Activated naive CD8-positive, alpha-beta T cell treated with anti-CD3 and anti-CD28 coated beads, Interleukin-2, amount 50 U/mL, for 16 hours (primary cell): ENCODE data around the gene ADCY9.
"Not testable (repeated sequence)": the region's sequence is repeated elsewhere in the genome, so short reads cannot be mapped to it uniquely, and the experiment has no call there.

Experiments
- DNase-seq: peaks from one replicate; pipeline ENCODE4 v3.0.0-alpha.2; 2020; ENCODE audit warnings: low read depth, low spot score

ADCY9 gene

DNA sequence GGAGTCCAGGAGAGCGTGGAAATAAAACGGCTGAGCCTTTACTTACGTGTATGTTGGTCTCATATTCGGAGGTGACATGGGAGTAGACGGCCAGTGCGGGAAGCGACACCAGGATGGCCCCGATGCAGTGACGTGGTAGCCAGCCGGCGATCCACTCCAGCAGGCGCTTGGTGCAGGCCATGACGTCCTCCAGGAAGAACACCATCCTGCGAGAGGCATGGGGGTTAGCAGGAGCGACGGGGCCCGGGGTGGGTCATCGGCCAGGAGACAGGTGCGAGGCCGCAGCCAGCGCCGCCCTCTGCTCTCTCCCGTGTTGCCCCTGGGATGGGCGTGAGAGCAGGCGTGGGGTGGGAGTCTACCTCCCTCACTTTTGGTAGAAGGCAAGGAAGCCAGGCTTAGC, 137.2 kb downstream of the ADCY9 start:
- DNase-seq, result no peak

DNA sequence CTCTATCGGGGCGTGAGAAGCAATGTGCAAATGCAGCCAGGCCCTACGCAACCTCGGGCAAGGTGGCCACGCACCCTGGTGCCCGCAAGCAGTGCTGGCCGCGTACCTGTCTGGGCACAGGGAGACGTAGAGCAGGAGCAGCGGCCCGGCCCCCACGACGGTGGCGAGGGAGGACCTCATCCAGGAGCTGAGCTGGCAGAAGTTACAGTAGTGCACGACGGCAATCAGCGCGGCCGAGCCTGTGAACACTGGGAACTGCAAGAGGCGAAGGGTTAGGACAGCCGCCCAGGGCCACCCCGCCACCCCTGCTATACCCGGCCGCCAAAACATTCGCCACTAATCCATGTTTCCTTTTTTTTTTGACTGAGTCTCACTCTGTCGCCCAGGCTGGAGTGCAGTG, 138.9 kb downstream of the ADCY9 start:
- no peak for DNase-seq

DNA sequence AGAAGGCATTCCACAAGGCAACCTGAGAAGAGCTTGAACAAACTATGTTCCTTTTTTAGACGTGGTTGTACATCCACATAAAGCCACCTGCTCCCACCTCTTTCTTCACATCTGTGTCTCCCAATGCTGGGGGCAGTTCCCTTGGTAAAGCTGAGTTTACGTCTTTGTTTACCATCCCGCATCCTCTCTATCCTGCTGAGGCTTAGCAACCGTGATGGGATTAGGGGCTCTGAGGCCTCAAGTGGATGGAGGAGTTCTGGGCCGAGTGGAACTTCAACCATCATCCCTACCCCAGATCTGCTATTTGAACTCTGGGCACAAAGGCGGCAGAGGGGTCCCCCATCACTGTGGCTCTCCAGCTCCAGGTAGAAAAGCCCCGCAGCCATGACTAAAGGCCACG, 141.5 kb downstream of the ADCY9 start:
- no peak for DNase-seq

DNA sequence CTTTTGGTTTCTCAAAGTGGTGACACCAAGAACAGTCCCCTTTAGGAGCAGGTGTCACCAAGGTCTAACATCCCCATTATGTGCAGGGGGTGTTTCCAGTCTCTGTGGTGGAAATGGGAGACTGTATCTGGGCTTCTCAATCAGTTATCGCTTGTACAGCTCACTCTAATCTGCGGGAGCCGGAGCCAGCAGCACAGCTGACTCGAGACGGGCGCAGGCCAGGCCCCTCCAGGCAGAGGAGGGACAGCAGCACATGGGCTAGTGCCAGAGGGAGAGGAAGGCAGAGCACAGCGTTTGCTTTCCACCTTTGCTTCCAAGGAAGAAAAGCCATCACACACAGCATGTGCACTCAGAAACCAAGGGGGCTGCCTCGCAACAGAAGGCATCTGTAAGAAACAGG, 144.5 kb downstream of the ADCY9 start:
- DNase-seq, result no peak

DNA sequence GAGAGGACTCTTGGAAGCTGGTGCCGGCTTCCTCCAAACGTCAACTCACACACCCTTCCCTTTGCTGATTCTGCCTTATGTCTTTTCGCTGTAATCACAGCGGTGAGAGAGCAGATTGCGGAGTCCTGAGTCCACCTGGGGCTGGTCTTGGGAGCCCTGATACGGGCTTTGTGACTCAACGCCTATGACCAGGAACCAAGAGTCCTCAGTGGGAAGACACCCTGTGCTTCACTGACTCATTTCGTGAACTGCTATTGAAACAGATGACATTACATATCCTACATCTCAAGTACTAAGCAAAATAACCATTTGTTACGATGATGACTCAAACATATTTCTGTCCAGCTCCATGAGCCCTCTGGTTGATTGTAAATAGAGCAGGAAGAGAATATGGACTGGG, 145.0 kb downstream of the ADCY9 start:
- DNase-seq, result no peak

DNA sequence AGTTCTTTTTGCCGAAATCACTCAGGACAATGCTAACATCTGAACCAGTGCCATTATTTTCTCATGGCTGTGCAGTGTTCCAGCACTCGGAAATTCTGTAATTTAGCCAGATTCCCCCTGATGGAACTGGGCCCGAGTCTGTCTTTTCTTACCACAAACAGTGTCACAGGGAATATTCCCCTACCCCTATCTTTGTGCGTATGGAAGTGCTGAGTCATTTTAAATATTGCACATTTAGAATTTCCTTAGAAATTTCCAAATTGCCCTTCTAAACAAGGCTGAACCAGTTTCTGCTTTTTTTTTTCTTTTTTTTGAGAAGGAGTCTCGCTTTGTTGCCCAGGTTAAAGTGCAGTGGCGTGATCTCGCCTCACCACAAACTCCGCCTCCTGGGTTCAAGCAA, 147.7 kb downstream of the ADCY9 start:
- DNase-seq, result no peak

DNA sequence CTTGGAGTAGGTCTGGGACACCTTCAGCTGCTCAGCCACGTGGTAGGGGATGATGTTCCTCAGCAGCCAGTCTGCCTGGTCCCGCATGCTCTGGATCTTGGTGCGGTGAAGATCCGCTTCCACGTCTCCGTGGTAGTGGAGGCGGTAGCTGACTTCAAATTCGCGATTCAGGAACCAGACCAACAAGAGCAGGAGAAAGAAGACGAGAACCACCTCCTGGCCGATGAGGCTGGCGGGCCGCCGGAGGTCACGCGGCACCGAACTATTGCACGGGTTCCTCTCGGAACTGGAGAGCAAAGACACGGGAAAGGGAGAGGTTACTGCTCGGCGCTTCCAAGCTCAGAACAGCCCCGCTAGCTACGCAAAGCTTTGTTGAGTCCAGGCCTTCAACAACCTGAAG, 149.6 kb downstream of the ADCY9 start:
- DNase-seq, result no peak

DNA sequence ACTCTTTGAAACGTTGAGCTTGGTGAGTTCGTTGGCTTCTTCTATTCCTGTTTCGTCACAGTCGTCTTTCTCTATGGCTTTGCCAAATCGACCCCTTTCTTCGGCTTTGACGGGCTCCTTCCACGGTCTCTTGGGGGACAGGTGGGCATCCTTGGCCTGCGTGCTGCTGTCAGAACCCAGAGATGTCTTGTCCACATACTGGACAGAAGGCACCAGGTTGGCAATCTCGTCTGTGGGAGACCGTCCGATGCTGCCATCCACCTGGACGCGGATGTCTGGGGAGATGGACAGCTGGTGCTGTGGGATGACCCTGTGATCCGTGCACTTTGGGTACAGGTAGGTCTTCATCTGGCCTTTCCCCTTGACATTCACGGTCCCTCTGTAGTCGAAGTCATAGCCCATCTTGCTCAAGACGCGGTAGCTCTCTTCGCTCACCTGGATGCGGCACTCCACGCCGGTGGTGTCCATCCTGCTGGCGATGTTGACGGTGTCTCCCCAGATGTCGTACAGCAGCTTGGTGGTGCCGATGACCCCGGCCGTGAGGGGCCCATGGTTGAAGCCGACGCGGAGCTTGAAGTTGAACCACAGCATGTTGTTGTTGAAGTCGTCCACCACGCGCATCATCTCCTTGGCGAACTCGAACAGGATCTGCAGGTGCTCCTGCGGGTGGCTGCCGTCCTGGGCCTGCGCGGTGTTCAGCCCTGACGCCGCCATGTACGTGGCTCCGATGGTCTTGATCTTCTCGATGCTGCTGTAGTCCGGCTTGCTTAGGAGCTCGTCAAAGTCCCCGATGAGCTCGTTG, 150.3 kb downstream of the ADCY9 start:
- no peak for DNase-seq

DNA sequence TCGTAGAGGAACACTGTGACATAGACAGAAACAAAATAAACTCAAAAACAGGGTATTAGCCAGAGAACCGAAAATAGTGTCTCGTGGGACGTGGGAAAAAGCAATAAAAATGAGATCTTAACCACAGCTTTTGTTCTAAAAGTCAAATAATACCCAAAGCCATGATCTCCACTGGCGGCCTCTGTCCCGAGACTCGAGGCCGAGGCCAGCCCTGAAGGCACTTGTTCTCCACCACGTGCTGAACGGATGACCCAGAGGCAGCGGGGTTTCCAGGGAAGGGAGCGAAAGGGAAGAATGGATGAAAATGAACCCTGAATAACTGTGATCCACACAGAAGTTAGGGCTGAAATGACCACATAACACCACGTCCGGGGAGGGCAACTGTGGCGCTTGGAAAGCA, 150.9 kb downstream of the ADCY9 start:
- no peak for DNase-seq

DNA sequence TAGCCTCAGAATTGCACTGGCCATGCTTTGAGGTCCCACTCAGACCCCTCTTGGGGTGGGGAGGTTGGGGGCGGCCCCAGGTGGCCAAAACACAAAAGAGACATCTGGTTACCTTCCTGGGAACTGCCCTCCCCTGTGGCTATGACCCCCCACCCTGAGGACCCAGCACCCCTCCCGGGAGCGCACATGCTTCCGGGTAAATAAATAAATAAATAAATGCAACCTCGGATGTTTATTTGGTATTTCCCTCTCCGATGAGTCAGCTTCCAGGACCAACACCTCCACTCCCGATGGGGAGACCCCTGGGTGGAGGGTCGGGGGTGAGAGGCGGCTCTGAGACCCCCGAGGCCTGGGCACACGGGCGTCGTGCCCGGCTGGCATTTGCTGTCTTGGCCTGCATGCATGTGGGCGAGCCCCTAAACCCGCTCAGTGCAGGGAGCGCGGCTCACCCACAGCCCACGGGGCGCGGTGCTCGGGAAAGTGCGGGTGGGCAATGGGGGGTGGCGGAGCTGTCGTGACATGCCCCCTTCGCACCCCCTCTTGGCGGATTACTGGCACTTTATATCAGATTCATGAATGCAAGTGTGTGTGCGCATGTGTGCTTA, 151.5 kb downstream of the ADCY9 start:
- no peak for DNase-seq

DNA sequence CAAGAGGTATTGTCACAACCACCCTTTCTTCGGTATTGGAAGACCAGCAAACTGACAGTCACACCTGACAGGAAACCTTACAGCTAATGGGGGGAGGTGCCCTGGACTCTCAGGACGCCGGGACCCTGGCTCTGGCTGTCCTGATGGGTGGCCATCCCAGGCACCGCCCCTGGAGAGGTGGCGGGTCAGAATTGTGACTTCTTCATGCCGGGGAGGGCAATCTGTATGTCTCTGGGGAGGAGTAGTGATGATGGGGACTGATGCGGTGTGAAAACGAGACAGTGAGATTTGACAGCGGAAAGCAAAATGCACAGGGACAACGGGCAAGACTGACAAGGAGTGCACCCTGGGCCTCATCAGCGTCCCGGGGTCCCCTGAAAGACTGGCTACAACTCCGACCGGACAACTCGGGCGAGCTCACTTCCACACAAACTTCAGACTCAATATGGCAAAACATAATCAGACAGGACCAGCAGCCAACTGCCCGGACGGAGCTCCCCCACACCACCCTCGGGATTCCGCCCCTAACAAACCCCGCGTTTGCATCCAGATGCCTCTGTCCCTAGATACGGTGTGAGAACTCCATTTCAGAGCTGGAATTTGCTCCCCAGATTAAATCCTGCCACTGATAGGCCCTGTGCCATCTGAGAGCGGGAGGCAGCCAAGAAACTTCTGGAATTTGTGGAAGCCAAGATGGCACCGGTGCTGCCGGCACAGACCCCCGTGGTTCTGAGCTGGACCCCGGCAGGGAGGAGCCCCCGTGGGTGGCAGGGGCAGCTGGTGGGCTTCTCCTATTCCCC, 152.2 kb downstream of the ADCY9 start:
- no peak for DNase-seq

DNA sequence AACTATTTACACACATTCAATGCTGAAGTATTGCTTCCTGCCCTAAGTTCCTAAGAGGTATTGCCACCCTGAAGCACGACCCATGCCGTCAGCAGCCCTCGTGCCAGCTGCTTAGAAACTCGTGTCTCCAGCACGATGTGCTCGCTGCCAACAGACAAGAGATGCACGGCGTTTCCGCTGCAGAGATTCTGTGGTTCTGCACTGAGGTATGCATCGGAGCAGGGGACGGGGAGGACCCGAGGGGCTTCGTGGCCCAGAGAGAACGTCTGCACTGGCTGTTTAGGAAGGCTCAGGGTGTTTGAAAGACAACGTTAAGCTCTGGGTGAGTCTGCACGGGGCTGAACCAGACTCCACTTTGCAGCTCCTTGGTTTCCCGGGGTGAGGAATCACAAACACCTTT, 153.0 kb downstream of the ADCY9 start:
- DNase-seq, result no peak

DNA sequence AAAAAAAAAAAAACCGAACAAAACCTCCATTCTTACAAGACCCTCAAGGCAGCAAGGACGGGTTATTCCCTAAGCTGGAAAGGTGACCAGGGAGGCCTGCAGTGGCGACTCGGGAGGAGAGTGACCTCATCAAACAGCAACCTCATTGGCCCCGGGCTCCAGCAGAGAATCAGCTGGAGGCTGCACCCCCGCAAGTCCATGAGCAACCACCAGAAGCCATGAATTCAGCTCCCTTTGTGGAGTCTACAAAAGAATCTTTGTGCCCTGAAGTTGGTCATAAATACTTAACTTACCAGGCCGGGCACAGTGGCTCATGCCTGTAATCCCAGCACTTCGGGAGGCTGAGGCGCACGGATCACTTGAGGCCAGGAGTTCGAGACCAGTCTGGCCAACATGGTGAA, 154.8 kb downstream of the ADCY9 start:
- DNase-seq, result no peak

DNA sequence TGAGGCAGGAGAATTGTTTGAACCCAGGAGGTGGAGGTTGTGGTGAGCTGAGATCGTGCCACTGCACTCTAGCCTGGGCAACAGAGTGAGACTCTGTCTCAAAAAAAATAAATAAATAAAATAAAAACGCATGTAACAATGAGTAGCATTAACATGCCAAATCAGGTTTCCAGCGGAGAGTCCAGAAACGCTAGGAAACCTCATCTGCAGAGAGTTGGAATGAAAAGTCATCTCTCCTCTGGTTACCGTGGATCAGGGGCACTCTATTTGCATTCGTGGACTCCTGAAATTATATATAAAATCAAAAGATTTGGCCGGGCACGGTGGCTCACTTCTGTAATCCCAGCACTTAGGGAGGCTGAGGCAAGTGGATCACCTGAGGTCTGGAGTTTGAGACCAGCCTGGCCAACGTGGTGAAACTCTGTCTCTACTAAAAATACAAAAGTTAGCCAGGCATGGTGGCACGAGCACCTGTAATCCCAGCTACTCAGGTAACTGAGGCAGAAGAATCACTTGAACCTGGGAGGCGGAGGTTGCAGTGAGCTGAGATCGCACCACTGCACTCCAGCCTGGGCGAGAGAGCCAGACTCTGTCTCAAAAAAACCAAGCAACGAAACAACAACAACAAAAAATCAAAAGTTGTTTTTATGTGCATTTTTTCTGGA, 156.2 kb downstream of the ADCY9 start:
- not testable (repeated sequence) for DNase-seq

DNA sequence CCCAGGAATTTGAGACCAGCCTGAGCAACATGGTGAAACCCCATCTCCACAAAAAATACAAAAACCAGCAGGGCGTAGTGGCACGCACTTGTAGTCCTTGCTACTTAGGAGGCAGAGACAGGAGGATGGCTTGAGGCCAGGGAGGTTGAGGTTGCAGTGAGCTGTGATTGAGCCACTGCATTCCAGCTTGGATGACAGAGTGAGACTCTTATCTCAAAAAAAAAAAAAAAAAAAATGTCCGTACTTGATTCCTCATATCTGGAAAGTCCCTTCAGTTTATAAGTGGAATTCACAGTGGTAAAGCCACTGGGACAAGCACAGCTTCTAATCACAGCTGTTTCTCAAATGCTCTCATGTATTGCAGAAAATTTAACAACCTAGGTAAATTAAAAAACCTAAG, 157.1 kb downstream of the ADCY9 start:
- no peak for DNase-seq

DNA sequence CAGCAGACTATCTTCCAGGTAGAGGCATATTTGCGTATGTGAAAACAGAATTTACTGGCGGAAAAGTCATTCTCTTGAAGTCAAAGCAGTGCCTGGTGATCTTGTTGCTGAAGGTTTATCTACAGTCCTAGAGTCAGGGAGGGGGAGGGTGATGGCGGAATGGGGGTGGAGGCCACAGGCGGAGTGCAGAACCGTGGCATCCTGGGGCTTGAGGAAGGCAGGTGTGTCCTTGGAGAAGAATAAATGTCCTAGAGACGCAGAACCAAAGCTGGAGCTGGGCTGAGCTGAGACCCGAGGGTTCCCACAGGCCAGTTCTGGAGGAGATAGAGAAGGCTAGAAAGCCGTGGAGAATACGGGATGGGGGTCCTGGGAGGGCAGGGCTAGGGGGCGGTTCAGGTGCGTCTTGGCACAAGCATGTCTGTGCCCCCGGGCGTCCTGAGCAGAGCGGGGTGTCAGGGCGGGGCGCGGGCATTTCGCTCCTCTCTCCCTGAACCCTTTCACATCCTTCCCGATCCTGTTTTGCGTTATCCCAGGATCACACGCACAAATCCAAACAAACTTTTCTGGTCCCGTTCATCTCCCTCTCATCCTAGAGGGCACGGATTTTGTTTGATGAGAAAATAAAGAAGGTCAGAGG, 158.8 kb downstream of the ADCY9 start:
- DNase-seq, result no peak

DNA sequence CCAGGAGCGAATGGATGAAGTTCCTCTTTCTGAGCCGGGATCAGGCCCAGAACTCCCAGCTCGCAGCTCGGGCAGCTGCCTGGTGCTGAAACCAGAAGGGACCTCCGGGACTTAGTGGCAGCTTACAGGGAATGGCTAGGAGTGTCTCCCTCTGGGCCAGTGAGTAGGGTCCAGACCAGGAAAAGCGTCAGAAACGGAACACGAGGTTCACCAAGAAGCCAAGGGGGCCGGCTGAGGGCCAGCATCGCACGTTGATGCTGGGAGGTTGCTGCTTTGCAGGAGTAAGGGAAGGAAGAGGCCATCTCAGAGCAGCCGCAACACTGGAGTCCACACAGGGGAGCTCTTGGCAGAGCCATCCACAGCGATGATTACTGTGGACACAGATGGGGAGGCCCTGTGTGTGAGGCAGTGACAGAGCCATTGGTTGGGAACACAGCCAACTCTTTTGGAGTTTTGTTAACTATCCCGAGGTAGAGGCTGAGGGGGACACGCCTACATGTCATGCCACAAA, 161.8 kb downstream of the ADCY9 start:
- no peak for DNase-seq

DNA sequence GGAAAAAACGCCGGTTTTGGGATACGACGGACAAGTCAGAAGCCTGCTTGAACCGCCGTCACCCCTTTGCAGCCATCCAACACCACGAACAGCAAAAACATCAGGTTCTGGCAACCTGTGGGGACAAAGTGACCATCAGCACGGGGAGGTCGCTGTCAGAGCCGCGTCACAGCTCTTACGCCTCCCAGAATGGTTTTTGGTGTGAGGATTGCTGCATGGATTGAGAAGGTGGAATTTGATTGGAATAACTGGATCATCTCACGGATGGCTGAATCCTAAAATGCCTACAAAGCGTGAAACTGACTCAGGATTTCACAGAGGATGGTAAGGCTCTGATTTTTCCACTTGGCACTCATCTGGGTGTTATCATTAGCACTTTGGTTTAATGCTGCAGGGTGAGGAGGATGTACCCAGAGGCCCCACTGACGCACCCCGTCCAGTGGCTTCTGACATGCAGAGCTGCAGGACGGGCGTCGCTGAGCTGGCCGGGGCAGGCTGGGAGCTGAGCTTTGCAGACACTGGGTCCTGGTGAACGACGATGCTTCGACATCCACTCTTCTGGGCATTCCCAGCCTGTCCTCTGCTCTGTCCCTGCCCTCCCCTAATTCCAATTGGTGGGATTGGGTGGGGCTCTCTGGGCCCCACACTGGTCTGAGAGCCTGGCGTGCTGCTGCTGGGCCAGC, 162.4 kb downstream of the ADCY9 start:
- DNase-seq, result no peak

DNA sequence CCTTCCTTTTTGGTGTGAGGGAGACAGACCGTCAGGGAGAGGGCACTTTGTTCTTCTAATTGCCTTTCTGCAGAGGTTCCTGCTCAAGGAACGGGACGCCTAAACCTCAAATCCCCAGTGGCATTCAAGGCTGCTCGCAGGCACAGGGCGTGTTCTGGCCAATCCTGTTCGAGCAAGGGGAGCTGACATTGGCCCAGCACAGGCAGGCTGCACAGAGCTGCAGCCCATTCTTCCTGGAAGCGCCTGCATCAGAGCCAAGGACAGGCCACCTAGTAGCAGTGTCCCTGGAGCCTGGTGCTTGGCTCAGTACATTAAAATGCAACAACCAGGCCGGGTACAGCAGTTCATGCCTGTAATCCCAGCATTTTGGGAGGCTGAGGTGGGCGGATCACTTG, 163.5 kb downstream of the ADCY9 start:
- no peak for DNase-seq

DNA sequence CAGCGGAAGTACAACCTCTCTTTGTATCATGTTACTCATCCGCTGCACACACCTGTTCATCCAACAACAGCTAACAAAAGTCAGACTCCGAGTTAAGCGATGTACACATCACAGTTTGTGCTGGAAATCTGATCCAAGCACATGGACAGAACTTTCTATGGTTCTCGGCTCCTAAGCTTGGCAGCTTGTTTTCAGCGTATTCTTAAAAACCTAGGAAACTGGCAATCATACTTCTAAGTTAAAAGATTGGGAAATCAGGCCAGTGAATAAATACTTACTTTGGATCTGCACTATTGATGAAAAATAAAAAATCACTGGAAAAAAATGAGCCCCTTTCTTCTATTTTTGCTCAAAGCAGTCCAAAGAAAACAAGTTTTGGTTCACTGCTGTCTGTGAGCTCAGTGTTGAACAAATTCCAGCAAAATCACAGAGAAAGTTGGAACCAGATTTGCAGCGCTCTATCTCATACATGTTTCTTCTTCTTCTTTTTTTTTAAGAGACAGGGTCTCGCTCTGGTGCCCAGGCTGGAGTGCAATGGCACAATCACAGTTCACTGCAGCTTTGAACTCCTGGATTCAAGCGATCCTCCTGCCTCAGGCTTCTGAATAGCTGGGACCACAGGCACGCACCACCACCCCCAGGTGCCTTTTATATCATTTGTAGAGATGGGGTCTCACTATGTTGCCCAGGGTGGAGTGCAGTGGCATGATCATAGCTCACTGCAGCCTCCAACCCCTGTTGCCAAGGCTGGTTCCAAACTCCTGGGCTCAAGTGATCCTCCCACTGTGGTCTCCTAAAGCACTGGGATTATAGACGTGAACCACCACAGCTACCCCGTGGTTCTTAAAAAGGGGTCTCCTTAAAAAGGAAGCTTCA, 164.1 kb downstream of the ADCY9 start:
- no peak for DNase-seq
